ENCODE data around the gene ORM1. TPM values are rescaled to one million over a fixed set of nuclear protein-coding genes. Genes with fewer than 3 reads are reported as not detected.

ORM1 gene
- total RNA-seq, 1 experiment from 2014 or later: 4.4 TPM

- TF ChIP-seq CTCF (conservative IDR thresholded peaks at IDR 0.05): no peak
- no peak overlapping the region for H3K27ac Mint-ChIP-seq
- Histone ChIP-seq H2BK5ac (ENCODE audit: insufficient read length, low read length) (no peak overlapping the region), H2AK5ac (ENCODE audit: insufficient read length, low read length) (no peak overlapping the region), H2BK15ac (ENCODE audit: low read depth, low read length) (no peak overlapping the region), H3K23ac (ENCODE audit: insufficient read length, low read depth, low read length) (no peak overlapping the region), H3K18ac (ENCODE audit: insufficient read length, low read depth, low read length) (no peak overlapping the region), H4K91ac (ENCODE audit: insufficient read length, low read depth, low read length) (no peak overlapping the region), H3T11ph (ENCODE audit: low read length) (no peak overlapping the region), H3K27ac (ENCODE audit: insufficient read length, low read depth, low read length) (no peak overlapping the region), H3K4me2 (ENCODE audit: insufficient read depth, insufficient read length, low read length) (no peak overlapping the region), H2BK20ac (ENCODE audit: low read depth, low read length, poor library complexity, severe bottlenecking) (no peak overlapping the region), H3K79me1 (ENCODE audit: insufficient read depth, low read depth, low read length, poor library complexity, severe bottlenecking) (no peaks in the 10 kb centered on the region), H4K5ac (ENCODE audit: insufficient read length, low read depth, low read length) (no peak overlapping the region), H2BK12ac (ENCODE audit: insufficient read length, low read depth, low read length) (no peak overlapping the region), H3K9me3 (ENCODE audit: control insufficient read depth, low read depth, low read length) (no peaks in the 10 kb centered on the region), H2BK120ac (ENCODE audit: low read depth, low read length, poor library complexity, severe bottlenecking) (no peak overlapping the region), H4K8ac (replicated peaks; ENCODE audit: insufficient read length, low read depth, low read length) (no peak overlapping the region), H3K56ac (ENCODE audit: insufficient read length, low read depth, low read length) (no peak overlapping the region), H3K23me2 (ENCODE audit: insufficient read length, low read depth, low read length, poor library complexity, severe bottlenecking) (no peaks in the 10 kb centered on the region), H3K4ac (ENCODE audit: low read depth, low read length) (no peak overlapping the region), H3K27me3 (ENCODE audit: insufficient read depth, low read length) (no peaks in the 10 kb centered on the region), H3K14ac (ENCODE audit: insufficient read depth, low read length) (no peak overlapping the region; the same call in 1 of the 2 replicates), H3K9ac (ENCODE audit: extremely low read depth, insufficient read length, low read length) (no peak overlapping the region), H3K4me1 (ENCODE audit: insufficient read depth, low read length) (no peaks in the 10 kb centered on the region), H2AFZ (ENCODE audit: low read length) (no peak overlapping the region), H4K20me1 (ENCODE audit: control insufficient read depth, insufficient read depth, insufficient read length) (no peaks in the 10 kb centered on the region), H3K79me2 (ENCODE audit: insufficient read depth, low read length) (no peaks in the 10 kb centered on the region)
- no peaks in the 10 kb centered on the region for H3K9me3 Mint-ChIP-seq
- H3K27me3 Mint-ChIP-seq (ENCODE audit: low read depth): no peaks in the 10 kb centered on the region
- no peaks in the 10 kb centered on the region; a peak in 1 of 7 replicates for H3K36me3 Mint-ChIP-seq (ENCODE audit: insufficient read depth in 1 of 3, low read depth in 3 of 3)
- DNase-seq: no peak
- no CpG with 5 or more reads among the region's 10 CpGs for WGBS (ENCODE audit: extremely low coverage, insufficient read length, low lambda C conversion rate)
- H3K4me3 Mint-ChIP-seq: no peak overlapping the region
- peaks cover 4 to 7% of the 10 kb centered on the region in 2 experiments; a peak in 2 of 4 replicates for H3K4me1 Mint-ChIP-seq
These were observed 18.3 kb upstream of the ORM1 start for GRCh38 chr9:114304416-114305188.
